ENCODE data around the gene CDK5RAP1.
"Not testable (repeated sequence)": the region's sequence is repeated elsewhere in the genome, so short reads cannot be mapped to it uniquely, and the experiment has no call there.

The CDK5RAP1 gene

GRCh38 chr20:33437141-33437911, 36.0 kb upstream of the CDK5RAP1 start:
- Mint-ChIP-seq H3K4me3 (no peak overlapping the region), H3K27ac (ENCODE audit: low read depth) (no peak overlapping the region), H3K9me3 (no peaks in the 10 kb centered on the region), H3K36me3 (ENCODE audit: insufficient read depth) (peaks cover 4% of the 10 kb centered on the region), H3K4me1 (peaks cover 5% of the 10 kb centered on the region), H3K27me3 (no peaks in the 10 kb centered on the region)
- ATAC-seq (replicated peaks; ENCODE audit: extremely low read depth, poor library complexity, severe bottlenecking) (no peak), DNase-seq (ENCODE audit: low spot score in 2 of 2) (no peak)

GRCh38 chr20:33434434-33434833, 33.1 kb upstream of the CDK5RAP1 start:
- DNase-seq (ENCODE audit: low spot score in 2 of 2) (no peak), ATAC-seq (replicated peaks; ENCODE audit: extremely low read depth, poor library complexity, severe bottlenecking) (no peak)
- Mint-ChIP-seq H3K36me3 (ENCODE audit: insufficient read depth) (peaks cover 4% of the 10 kb centered on the region), H3K9me3 (no peaks in the 10 kb centered on the region), H3K27ac (ENCODE audit: low read depth) (no peak overlapping the region), H3K4me3 (no peak overlapping the region), H3K27me3 (no peaks in the 10 kb centered on the region), H3K4me1 (no peaks in the 10 kb centered on the region)

- DNase-seq (ENCODE audit: low spot score in 2 of 2) (no peak), ATAC-seq (replicated peaks; ENCODE audit: extremely low read depth, poor library complexity, severe bottlenecking) (no peak)
- Mint-ChIP-seq H3K9me3 (no peaks in the 10 kb centered on the region), H3K4me3 (no peak overlapping the region), H3K36me3 (ENCODE audit: insufficient read depth) (peaks cover 4% of the 10 kb centered on the region), H3K27ac (ENCODE audit: low read depth) (no peak overlapping the region), H3K27me3 (no peaks in the 10 kb centered on the region), H3K4me1 (no peaks in the 10 kb centered on the region)
Observed at GRCh38 chr20:33433465-33434234, 32.3 kb upstream of the CDK5RAP1 start.

GRCh38 chr20:33431797-33432381, 30.6 kb upstream of the CDK5RAP1 start:
- Mint-ChIP-seq H3K9me3 (no peaks in the 10 kb centered on the region), H3K4me1 (no peaks in the 10 kb centered on the region), H3K27me3 (no peaks in the 10 kb centered on the region), H3K4me3 (no peak overlapping the region), H3K36me3 (ENCODE audit: insufficient read depth) (peaks cover 4% of the 10 kb centered on the region), H3K27ac (ENCODE audit: low read depth) (no peak overlapping the region)
- DNase-seq (ENCODE audit: low spot score in 2 of 2) (no peak), ATAC-seq (replicated peaks; ENCODE audit: extremely low read depth, poor library complexity, severe bottlenecking) (no peak)

- H3K9me3 Mint-ChIP-seq; H3K36me3 Mint-ChIP-seq (ENCODE audit: insufficient read depth); H3K27ac Mint-ChIP-seq (ENCODE audit: low read depth); DNase-seq (ENCODE audit: low spot score in 2 of 2); H3K4me3 Mint-ChIP-seq; H3K27me3 Mint-ChIP-seq; ATAC-seq (replicated peaks; ENCODE audit: extremely low read depth, poor library complexity, severe bottlenecking); H3K4me1 Mint-ChIP-seq: not testable (repeated sequence)
Observed at GRCh38 chr20:33423875-33424274, 22.6 kb upstream of the CDK5RAP1 start.

GRCh38 chr20:33423141-33423834, 22.0 kb upstream of the CDK5RAP1 start:
- no peak for ATAC-seq (replicated peaks; ENCODE audit: extremely low read depth, poor library complexity, severe bottlenecking)
- no peaks in the 10 kb centered on the region for H3K9me3 Mint-ChIP-seq

GRCh38 chr20:33419140-33419974, 18.0 kb upstream of the CDK5RAP1 start:
- H3K27ac Mint-ChIP-seq (ENCODE audit: low read depth) = no peak overlapping the region
- H3K36me3 Mint-ChIP-seq (ENCODE audit: insufficient read depth) = no peaks in the 10 kb centered on the region

More at GRCh38 chr20:33423141-33423834, 22.0 kb upstream of the CDK5RAP1 start:
- H3K27ac Mint-ChIP-seq (ENCODE audit: low read depth) = no peak overlapping the region
- DNase-seq (ENCODE audit: low spot score in 2 of 2) = no peak
- H3K27me3 Mint-ChIP-seq = no peaks in the 10 kb centered on the region
- no peaks in the 10 kb centered on the region for H3K36me3 Mint-ChIP-seq (ENCODE audit: insufficient read depth)
- H3K4me3 Mint-ChIP-seq = no peak overlapping the region
- no peaks in the 10 kb centered on the region for H3K4me1 Mint-ChIP-seq

GRCh38 chr20:33418033-33418432, 16.7 kb upstream of the CDK5RAP1 start:
- Mint-ChIP-seq H3K27ac (ENCODE audit: low read depth) (no peak overlapping the region), H3K4me1 (no peaks in the 10 kb centered on the region)

More at GRCh38 chr20:33419140-33419974, 18.0 kb upstream of the CDK5RAP1 start:
- DNase-seq (ENCODE audit: low spot score in 2 of 2) (no peak), ATAC-seq (replicated peaks; ENCODE audit: extremely low read depth, poor library complexity, severe bottlenecking) (no peak)
- Mint-ChIP-seq H3K9me3 (no peaks in the 10 kb centered on the region), H3K27me3 (no peaks in the 10 kb centered on the region), H3K4me3 (no peak overlapping the region), H3K4me1 (no peaks in the 10 kb centered on the region)

GRCh38 chr20:33415948-33416347, 14.6 kb upstream of the CDK5RAP1 start:
- DNase-seq (ENCODE audit: low spot score in 2 of 2) = no peak
- H3K4me3 Mint-ChIP-seq = no peak overlapping the region
- no peak for ATAC-seq (replicated peaks; ENCODE audit: extremely low read depth, poor library complexity, severe bottlenecking)
- H3K9me3 Mint-ChIP-seq = no peaks in the 10 kb centered on the region
- no peak overlapping the region for H3K27ac Mint-ChIP-seq (ENCODE audit: low read depth)
- H3K36me3 Mint-ChIP-seq (ENCODE audit: insufficient read depth) = peaks cover 1% of the 10 kb centered on the region
- no peaks in the 10 kb centered on the region for H3K27me3 Mint-ChIP-seq
- H3K4me1 Mint-ChIP-seq = peaks cover 9% of the 10 kb centered on the region

More at GRCh38 chr20:33418033-33418432, 16.7 kb upstream of the CDK5RAP1 start:
- ATAC-seq (replicated peaks; ENCODE audit: extremely low read depth, poor library complexity, severe bottlenecking) (no peak), DNase-seq (ENCODE audit: low spot score in 2 of 2) (no peak)
- H3K36me3 Mint-ChIP-seq (ENCODE audit: insufficient read depth) = no peaks in the 10 kb centered on the region
- no peak overlapping the region for H3K4me3 Mint-ChIP-seq
- no peaks in the 10 kb centered on the region for H3K27me3 Mint-ChIP-seq
- H3K9me3 Mint-ChIP-seq = no peaks in the 10 kb centered on the region

GRCh38 chr20:33412484-33412838, 11.1 kb upstream of the CDK5RAP1 start:
- peaks cover 9% of the 10 kb centered on the region for H3K4me1 Mint-ChIP-seq

GRCh38 chr20:33411711-33412483, 10.6 kb upstream of the CDK5RAP1 start:
- ATAC-seq (replicated peaks; ENCODE audit: extremely low read depth, poor library complexity, severe bottlenecking) (no peak), DNase-seq (ENCODE audit: low spot score in 2 of 2) (no peak)
- no peaks in the 10 kb centered on the region for H3K9me3 Mint-ChIP-seq
- H3K27me3 Mint-ChIP-seq = no peaks in the 10 kb centered on the region
- peaks cover 9% of the 10 kb centered on the region for H3K4me1 Mint-ChIP-seq
- H3K36me3 Mint-ChIP-seq (ENCODE audit: insufficient read depth) = peaks cover 2% of the 10 kb centered on the region
- H3K27ac Mint-ChIP-seq (ENCODE audit: low read depth) = no peak overlapping the region
- H3K4me3 Mint-ChIP-seq = no peak overlapping the region

More at GRCh38 chr20:33412484-33412838, 11.1 kb upstream of the CDK5RAP1 start:
- Mint-ChIP-seq H3K9me3 (no peaks in the 10 kb centered on the region), H3K4me3 (no peak overlapping the region), H3K27me3 (no peaks in the 10 kb centered on the region), H3K27ac (ENCODE audit: low read depth) (no peak overlapping the region), H3K36me3 (ENCODE audit: insufficient read depth) (peaks cover 2% of the 10 kb centered on the region)
- ATAC-seq (replicated peaks; ENCODE audit: extremely low read depth, poor library complexity, severe bottlenecking) (no peak), DNase-seq (ENCODE audit: low spot score in 2 of 2) (no peak)

Measured in central memory CD8-positive, alpha-beta T cell (primary cell).